K562 (cell line): Measurements from ENCODE around the gene SPATA12. TPM values are rescaled to one million over a fixed set of nuclear protein-coding genes. Genes with fewer than 3 reads are reported as not detected.

Experiments
- ATAC-seq: fragments of 200-7000 bp; cut with Tn5 transposase; 3 replicates; pipeline ENCODE4 v1.9.1; 2020; ENCODE audit warnings: moderate library complexity
- BruUV-seq: library from RNA; stranded (reverse); fragments of 400-500 nt; replicated peaks from 2 replicates; lab custom pipeline; 2021; lab: Mats Ljungman, UMichigan
- CTCF ChIA-PET: fragments of 300-600 bp; formaldehyde crosslinking; extraction: SDS; loops from one replicate; lab custom pipeline; 2021; ENCODE audit warnings: low intra/inter-chr PET ratio; lab: Yijun Ruan, JAX
- POLR2A ChIA-PET: fragments of 300-600, 350-650 bp; sonication (Branson Sonifier 250); formaldehyde crosslinking; extraction: SDS; loops from one replicate; lab custom pipeline; 2021; ENCODE audit warnings: antibody characterized with exemption, inconsistent platforms; lab: Yijun Ruan, JAX
- DNase-seq, 4 experiments: peaks; one replicate each; pipeline versions ENCODE4 v3.0.0 to v3.0.0-alpha.2; 2011 to 2018; ENCODE audit warnings: low spot score in 3 of 4, mixed read lengths in 3 of 4; ENCODE audit errors: extremely low read depth in 1 of 4
- FAIRE-seq: peaks from 2 replicates; lab custom pipeline; 2011; peaks lifted over from hg19 to GRCh38; lab: Jason Lieb, UNC
- H2AFZ ChIP-seq: 2 replicates; pipeline ENCODE4 v1.6.0; 2011; ENCODE audit warnings: low read depth, low read length, control low read depth, inconsistent platforms
- H3K27ac ChIP-seq: fragments of 200-600 bp; 3 replicates; pipeline ENCODE4 v1.8.0; 2011; ENCODE audit warnings: low read depth, mild to moderate bottlenecking, control low read depth, inconsistent platforms, low read length, moderate library complexity, mixed read lengths; ENCODE audit errors: extremely low read depth
- H3K27me3 ChIP-seq, 2 experiments: fragments of 300-600 bp in 1 of 2; 2 replicates in 1 of 2; 3 replicates in 1 of 2; pipeline versions ENCODE4 v1.6.0 to v1.8.0; 2011; ENCODE audit warnings: inconsistent platforms in 2 of 2, low read length in 2 of 2, mild to moderate bottlenecking in 1 of 2, mixed read lengths in 1 of 2, moderate library complexity in 1 of 2; ENCODE audit not compliant: control insufficient read depth in 2 of 2, insufficient read depth in 2 of 2
- H3K36me3 ChIP-seq: fragments of 300-600 bp; 3 replicates; pipeline ENCODE4 v1.8.0; 2011; ENCODE audit warnings: mild to moderate bottlenecking, low read length, inconsistent platforms; ENCODE audit not compliant: control insufficient read depth, insufficient read depth
- H3K4me1 ChIP-seq, 2 experiments: fragments of 200-600 bp in 1 of 2; replicated peaks in 1 of 2; 2 replicates in 1 of 2; 3 replicates in 1 of 2; pipeline versions ENCODE4 v1.5.1 to v1.8.0; 2011; ENCODE audit warnings: inconsistent platforms in 2 of 2, low read length in 2 of 2, mild to moderate bottlenecking in 1 of 2, mixed read lengths in 1 of 2, moderate library complexity in 1 of 2; ENCODE audit not compliant: control insufficient read depth in 2 of 2, insufficient read depth in 2 of 2
- H3K4me2 ChIP-seq: 2 replicates; pipeline ENCODE4 v1.6.1; 2011; ENCODE audit warnings: low read length, control low read depth, inconsistent platforms, mixed read lengths; ENCODE audit not compliant: insufficient read depth
- H3K4me3 ChIP-seq: fragments of 200-600 bp; sonication (generic), shearing (Covaris generic); 2 replicates; pipeline ENCODE4 v1.5.1; 2016; ENCODE audit warnings: control low read depth, inconsistent platforms
- H3K79me2 ChIP-seq: fragments of 200-600 bp; 3 replicates; pipeline ENCODE4 v1.8.0; 2011; ENCODE audit warnings: low read length, inconsistent platforms; ENCODE audit not compliant: control insufficient read depth, insufficient read depth
- H3K9ac ChIP-seq, 2 experiments: 2 replicates each; pipeline versions ENCODE4 v1.6.0 to v1.6.1; 2011; ENCODE audit warnings: low read depth in 2 of 2, low read length in 2 of 2, control low read depth in 1 of 2, inconsistent platforms in 1 of 2, mild to moderate bottlenecking in 1 of 2, mixed read lengths in 1 of 2; ENCODE audit not compliant: insufficient read depth in 1 of 2
- H3K9me1 ChIP-seq: one replicate; pipeline ENCODE4 v1.6.0; 2011; ENCODE audit warnings: inconsistent platforms, mild to moderate bottlenecking, low read length, moderate library complexity; ENCODE audit not compliant: control insufficient read depth, insufficient read depth
- H3K9me3 ChIP-seq: replicated peaks from 2 replicates; pipeline ENCODE4 v1.5.1; 2011; ENCODE audit warnings: low read depth, low read length, inconsistent platforms; ENCODE audit not compliant: control insufficient read depth, insufficient read depth
- H4K20me1 ChIP-seq: replicated peaks from 2 replicates; pipeline ENCODE4 v1.6.1; 2011; ENCODE audit warnings: low read length, inconsistent platforms, mixed read lengths; ENCODE audit not compliant: control insufficient read depth, insufficient read depth
- CHCHD3 ChIP-seq: fragments of 250-450 bp; sonication (Bioruptor Pico); IDR thresholded peaks from 2 replicates; pipeline ENCODE4 v2.1.2; 2022; ENCODE audit warnings: mild to moderate bottlenecking
- HIVEP1 ChIP-seq: fragments of 250-450 bp; sonication (Bioruptor Pico); IDR thresholded peaks from 2 replicates; pipeline ENCODE4 v1.4.0; 2020; ENCODE audit warnings: mild to moderate bottlenecking
- NFIX ChIP-seq: fragments of 250-450 bp; sonication (Bioruptor Pico); IDR thresholded peaks from 2 replicates; pipeline ENCODE4 v1.4.0; 2020; ENCODE audit warnings: low read depth, mild to moderate bottlenecking, moderate library complexity
- RAD21 ChIP-seq, 2 experiments: fragments of 250-450 bp in 1 of 2; fragments of 450-650 bp in 1 of 2; sonication (Bioruptor Pico) in 1 of 2; formaldehyde crosslinking in 1 of 2; IDR thresholded peaks in 1 of 2; conservative IDR thresholded peaks in 1 of 2; 2 replicates each; pipeline versions ENCODE4 v1.4.0 to v1.8.0; 2020 to 2022; ENCODE audit warnings: mild to moderate bottlenecking in 2 of 2, moderate library complexity in 1 of 2
- RHOXF2B ChIP-seq: fragments of 250-450 bp; sonication (Bioruptor Pico); conservative IDR thresholded peaks from 2 replicates; pipeline ENCODE4 v1.5.1; 2021
- SNAPC5 ChIP-seq: fragments of 250-450 bp; sonication (Bioruptor Pico); IDR thresholded peaks from 2 replicates; pipeline ENCODE4 v1.8.0; 2021; ENCODE audit warnings: moderate library complexity, mild to moderate bottlenecking, inconsistent platforms
- ZNF274 ChIP-seq: IDR thresholded peaks from 2 replicates; pipeline ENCODE4 v1.6.1; 2011; ENCODE audit warnings: low read depth, mild to moderate bottlenecking, low read length, moderate library complexity, borderline replicate concordance
- ZNF584 ChIP-seq: fragments of 200-800 bp; sonication (Bioruptor generic); IDR thresholded peaks from 2 replicates; pipeline ENCODE4 v1.6.1; 2016; ENCODE audit warnings: low read depth, mild to moderate bottlenecking, missing genetic modification characterization, missing compliant biosample characterization
- WGBS: fragments of 100-300 bp; shearing (Covaris generic); methylation state at CpG from one replicate; pipeline ENCODE4 v1.1.6; 2016; ENCODE audit warnings: low coverage, mixed read lengths; ENCODE audit not compliant: insufficient coverage; ENCODE audit errors: missing lambda C conversion rate; 5-methylcytosine and 5-hydroxymethylcytosine counted together
- in situ Hi-C: fragments of 300-500 bp; cut with MboI; formaldehyde crosslinking; loops from 4 replicates; pipeline ENCODE4 v1.15.0; 2018; ENCODE audit warnings: inconsistent platforms, mixed read lengths
- intact Hi-C: fragments of 100-400 bp; cut with micrococcal nuclease; formaldehyde crosslinking; loops from 2 replicates; pipeline ENCODE4 v1.14.2; 2022
- polyA plus RNA-seq, 8 experiments: library from polyadenylated mRNA; depleted of rRNA in 4 of 8; stranded (reverse) in 5 of 8; unstranded in 3 of 8; fragments of >200 nt; fragmentation: Nextera tagmentation in 2 of 8; fragmentation: Illumina TruSeq in 1 of 8; extraction: Ambion mirVana in 2 of 8; extraction: Trizol in 1 of 8; gene quantifications; 2 replicates each; pipeline versions ENCODE4 v1.2.1 to v1.2.3, GENCODE V29; 2011 to 2014; ENCODE audit warnings: inconsistent platforms in 1 of 8, missing spikeins in 1 of 8
- total RNA-seq, 7 experiments: library from RNA; depleted of rRNA in 6 of 7; stranded (reverse); fragments of >200 nt in 6 of 7; fragmentation: Illumina TruSeq in 2 of 7; extraction: Trizol in 2 of 7; gene quantifications; 2 replicates each; pipeline versions ENCODE4 v1.2.1 to v1.2.3, GENCODE V29; 2011 to 2021; ENCODE audit warnings: low replicate concordance in 1 of 7
- TF ChIP-seq, protein P1 (sequence below): IDR thresholded peaks from 2 replicates; pipeline ENCODE4 v1.6.1; 2011; ENCODE audit warnings: borderline replicate concordance, low read depth, mild to moderate bottlenecking, moderate library complexity, low read length; ENCODE audit not compliant: insufficient read depth, poor library complexity, severe bottlenecking
- TF ChIP-seq, protein P2 (sequence below): fragments of 450-650 bp; IDR thresholded peaks from 2 replicates; pipeline ENCODE4 v1.6.1; 2017; ENCODE audit warnings: mild to moderate bottlenecking, moderate library complexity
- TF ChIP-seq, protein P3 (sequence below), 3 experiments: fragments of 200-800 bp in 1 of 3; fragments of 250-450 bp in 1 of 3; fragments of 450-650 bp in 1 of 3; sonication (Bioruptor Pico) in 1 of 3; sonication (Bioruptor generic) in 1 of 3; formaldehyde crosslinking in 1 of 3; IDR thresholded peaks; 2 replicates each; pipeline versions ENCODE4 v1.6.1 to v1.8.0; 2016 to 2022; ENCODE audit warnings: mild to moderate bottlenecking in 2 of 3, missing genetic modification characterization in 2 of 3, missing compliant biosample characterization in 1 of 3, moderate library complexity in 1 of 3

Gene SPATA12
- total and polyA plus RNA-seq, 9 of the 15 experiments (the other 6 are each of a cell fraction or from before 2014, with no cell fraction given), result not detected

DNA sequence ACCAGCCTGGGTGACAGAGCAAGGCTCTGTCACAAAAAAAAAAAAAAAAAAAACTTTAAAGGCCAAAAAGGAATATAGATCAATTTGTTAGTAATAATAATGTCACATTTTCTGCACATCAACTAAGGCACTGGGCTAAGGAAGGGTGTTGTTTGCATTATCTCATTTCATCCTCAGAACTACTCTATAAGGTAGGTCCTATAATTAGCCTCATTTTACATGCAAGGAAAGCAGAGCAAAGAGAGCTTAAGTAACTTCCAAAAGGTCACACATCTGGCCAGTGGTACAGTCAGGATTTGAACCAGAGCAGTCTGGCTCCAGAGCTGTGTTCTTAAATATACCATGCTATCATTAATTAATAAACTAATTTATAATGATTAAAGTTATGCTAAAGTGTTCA is 42.2 kb upstream of the SPATA12 start (continued):
- TF ChIP-seq, protein P1, sequence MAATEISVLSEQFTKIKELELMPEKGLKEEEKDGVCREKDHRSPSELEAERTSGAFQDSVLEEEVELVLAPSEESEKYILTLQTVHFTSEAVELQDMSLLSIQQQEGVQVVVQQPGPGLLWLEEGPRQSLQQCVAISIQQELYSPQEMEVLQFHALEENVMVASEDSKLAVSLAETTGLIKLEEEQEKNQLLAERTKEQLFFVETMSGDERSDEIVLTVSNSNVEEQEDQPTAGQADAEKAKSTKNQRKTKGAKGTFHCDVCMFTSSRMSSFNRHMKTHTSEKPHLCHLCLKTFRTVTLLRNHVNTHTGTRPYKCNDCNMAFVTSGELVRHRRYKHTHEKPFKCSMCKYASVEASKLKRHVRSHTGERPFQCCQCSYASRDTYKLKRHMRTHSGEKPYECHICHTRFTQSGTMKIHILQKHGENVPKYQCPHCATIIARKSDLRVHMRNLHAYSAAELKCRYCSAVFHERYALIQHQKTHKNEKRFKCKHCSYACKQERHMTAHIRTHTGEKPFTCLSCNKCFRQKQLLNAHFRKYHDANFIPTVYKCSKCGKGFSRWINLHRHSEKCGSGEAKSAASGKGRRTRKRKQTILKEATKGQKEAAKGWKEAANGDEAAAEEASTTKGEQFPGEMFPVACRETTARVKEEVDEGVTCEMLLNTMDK, result no peak
- TF ChIP-seq ZNF584 (CRISPR knock-in tag), result no peak
- TF ChIP-seq, protein P2, sequence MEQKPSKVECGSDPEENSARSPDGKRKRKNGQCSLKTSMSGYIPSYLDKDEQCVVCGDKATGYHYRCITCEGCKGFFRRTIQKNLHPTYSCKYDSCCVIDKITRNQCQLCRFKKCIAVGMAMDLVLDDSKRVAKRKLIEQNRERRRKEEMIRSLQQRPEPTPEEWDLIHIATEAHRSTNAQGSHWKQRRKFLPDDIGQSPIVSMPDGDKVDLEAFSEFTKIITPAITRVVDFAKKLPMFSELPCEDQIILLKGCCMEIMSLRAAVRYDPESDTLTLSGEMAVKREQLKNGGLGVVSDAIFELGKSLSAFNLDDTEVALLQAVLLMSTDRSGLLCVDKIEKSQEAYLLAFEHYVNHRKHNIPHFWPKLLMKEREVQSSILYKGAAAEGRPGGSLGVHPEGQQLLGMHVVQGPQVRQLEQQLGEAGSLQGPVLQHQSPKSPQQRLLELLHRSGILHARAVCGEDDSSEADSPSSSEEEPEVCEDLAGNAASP, result no peak
- no peak for TF ChIP-seq ZNF274
- TF ChIP-seq, all 486 proteins: peak for 0

- POLR2A ChIA-PET, result no interaction called here
- DNase-seq, result no peak
- intact Hi-C loops, result no loop called here
- CTCF ChIA-PET, result no interaction called here
- H3K4me3 ChIP-seq, result no peak overlapping the region
- H3K4me2 ChIP-seq, result no peak overlapping the region
- no peaks in the 10 kb centered on the region; a peak in 1 of 5 replicates for H3K27me3 ChIP-seq
- H3K4me1 ChIP-seq, result peaks cover 11 to 27% of the 10 kb centered on the region in 2 experiments; a peak in 3 of 5 replicates
- FAIRE-seq, result no peak
- no peaks in the 10 kb centered on the region for H4K20me1 ChIP-seq
- H3K9ac ChIP-seq, result no peak overlapping the region
- ATAC-seq, result no peak
- no peaks in the 10 kb centered on the region for H3K9me1 ChIP-seq
- no TSS peak for BruUV-seq
- no peaks in the 10 kb centered on the region for H3K79me2 ChIP-seq
- H3K27ac ChIP-seq, result no peak overlapping the region
- no peak overlapping the region for H2AFZ ChIP-seq
- 0 out of 2 replicates have a peak, but pooled peaks cover under 1% of the 10 kb centered on the region for H3K9me3 ChIP-seq
- H3K36me3 ChIP-seq, result no peaks in the 10 kb centered on the region
- WGBS, result 18% methylated on average over 3 of the region's 3 CpGs
- in situ Hi-C loops, result no loop called here
- TF ChIP-seq HIVEP1 (CRISPR knock-in tag), result no peak
- no peak for TF ChIP-seq CHCHD3 (CRISPR knock-in tag)
- TF ChIP-seq, protein P3, sequence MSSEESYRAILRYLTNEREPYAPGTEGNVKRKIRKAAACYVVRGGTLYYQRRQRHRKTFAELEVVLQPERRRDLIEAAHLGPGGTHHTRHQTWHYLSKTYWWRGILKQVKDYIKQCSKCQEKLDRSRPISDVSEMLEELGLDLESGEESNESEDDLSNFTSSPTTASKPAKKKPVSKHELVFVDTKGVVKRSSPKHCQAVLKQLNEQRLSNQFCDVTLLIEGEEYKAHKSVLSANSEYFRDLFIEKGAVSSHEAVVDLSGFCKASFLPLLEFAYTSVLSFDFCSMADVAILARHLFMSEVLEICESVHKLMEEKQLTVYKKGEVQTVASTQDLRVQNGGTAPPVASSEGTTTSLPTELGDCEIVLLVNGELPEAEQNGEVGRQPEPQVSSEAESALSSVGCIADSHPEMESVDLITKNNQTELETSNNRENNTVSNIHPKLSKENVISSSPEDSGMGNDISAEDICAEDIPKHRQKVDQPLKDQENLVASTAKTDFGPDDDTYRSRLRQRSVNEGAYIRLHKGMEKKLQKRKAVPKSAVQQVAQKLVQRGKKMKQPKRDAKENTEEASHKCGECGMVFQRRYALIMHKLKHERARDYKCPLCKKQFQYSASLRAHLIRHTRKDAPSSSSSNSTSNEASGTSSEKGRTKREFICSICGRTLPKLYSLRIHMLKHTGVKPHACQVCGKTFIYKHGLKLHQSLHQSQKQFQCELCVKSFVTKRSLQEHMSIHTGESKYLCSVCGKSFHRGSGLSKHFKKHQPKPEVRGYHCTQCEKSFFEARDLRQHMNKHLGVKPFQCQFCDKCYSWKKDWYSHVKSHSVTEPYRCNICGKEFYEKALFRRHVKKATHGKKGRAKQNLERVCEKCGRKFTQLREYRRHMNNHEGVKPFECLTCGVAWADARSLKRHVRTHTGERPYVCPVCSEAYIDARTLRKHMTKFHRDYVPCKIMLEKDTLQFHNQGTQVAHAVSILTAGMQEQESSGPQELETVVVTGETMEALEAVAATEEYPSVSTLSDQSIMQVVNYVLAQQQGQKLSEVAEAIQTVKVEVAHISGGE (CRISPR knock-in tag; IDR thresholded peaks at IDR 0.05), result no peak
- no peak for TF ChIP-seq RHOXF2B (CRISPR knock-in tag)
- TF ChIP-seq SNAPC5, result no peak
- no peak for TF ChIP-seq NFIX
- TF ChIP-seq RAD21 (CRISPR knock-in tag; conservative IDR thresholded peaks at IDR 0.05 in 1 of 2, IDR thresholded peaks at IDR 0.05 in 1 of 2), result no peak
Measured at GRCh38 chr3:57019057-57019456, 41.4 kb upstream of the SPATA12 start.
